Measurements from ENCODE around the gene MRPL49.
A peak's percentile ranks its signal among the peaks of the same experiment; 100 is the strongest.
"Not testable (repeated sequence)": the region's sequence is repeated elsewhere in the genome, so short reads cannot be mapped to it uniquely, and the experiment has no call there.

MRPL49 gene

GRCh38 chr11:65117206-65118096 is 4.7 kb upstream of the MRPL49 start, which contains the start of gene ZNHIT2:
ZNHIT2 (minus strand) TSS chr11:65117701; CDS start chr11:65117653, 48 bp downstream.
- DNase-seq (ENCODE audit: low read depth) = peak; percentile 97

DNA sequence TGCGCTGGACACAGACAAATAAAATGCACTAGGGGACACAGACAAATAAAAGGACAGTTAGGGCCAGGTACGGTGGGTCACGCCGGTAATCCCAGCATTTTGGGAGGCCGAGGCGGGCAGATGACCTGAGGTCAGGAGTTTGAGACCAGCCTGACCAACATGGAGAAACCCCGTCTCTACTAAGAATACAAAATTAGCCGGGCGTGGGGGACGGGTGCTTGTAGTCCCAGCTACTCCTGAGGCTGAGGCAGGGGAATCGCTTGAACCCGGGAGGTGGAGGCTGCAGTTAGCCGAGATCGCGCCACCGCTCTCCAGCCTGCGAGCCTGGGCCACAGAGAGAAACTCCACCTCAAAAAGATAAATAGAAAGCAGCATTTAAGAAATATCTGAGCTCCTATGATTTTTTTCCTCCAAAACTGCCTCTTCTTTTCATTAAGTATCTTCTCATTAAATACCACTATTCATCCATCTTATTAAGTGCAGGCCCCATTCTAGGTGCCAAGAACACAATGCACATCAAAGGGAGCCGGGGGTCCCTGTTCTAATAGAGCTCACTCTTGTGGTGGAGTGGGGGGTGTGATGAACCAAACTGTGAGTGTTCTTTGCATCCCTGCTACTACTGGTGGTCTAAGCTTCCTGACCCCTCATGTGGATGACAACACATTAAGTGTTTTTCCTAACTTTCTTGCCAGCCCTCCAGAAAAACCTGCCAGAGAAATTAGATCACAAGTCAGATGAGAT is 3.9 kb upstream of the MRPL49 start:
- no peak for DNase-seq (ENCODE audit: low read depth)

- DNase-seq (ENCODE audit: low read depth) = not testable (repeated sequence)
These were observed 3.0 kb upstream of the MRPL49 start for GRCh38 chr11:65118891-65119669.

GRCh38 chr11:65119670-65119995 is 2.5 kb upstream of the MRPL49 start:
- no peak for DNase-seq (ENCODE audit: low read depth)

DNA sequence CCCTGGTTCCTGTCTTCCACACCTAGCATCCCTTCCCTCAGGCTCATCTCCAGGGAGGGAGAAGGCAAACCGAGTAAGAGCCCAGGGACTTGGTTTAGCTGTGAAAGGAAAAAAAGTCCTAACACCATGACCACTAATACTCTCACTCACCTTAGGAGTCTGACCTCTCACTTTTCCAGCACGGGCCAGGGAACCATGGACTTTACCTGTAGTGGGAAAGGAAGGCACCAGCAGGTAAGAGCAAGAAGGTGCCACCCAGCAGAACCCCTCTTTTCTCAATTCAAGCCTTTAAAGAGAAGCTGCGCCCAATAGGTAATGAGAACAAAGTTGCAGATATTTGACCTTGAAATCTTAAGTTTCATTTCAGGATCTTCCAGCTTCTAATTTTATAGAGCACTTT is 1.3 kb upstream of the MRPL49 start:
- no peak for DNase-seq (ENCODE audit: low read depth)

DNA sequence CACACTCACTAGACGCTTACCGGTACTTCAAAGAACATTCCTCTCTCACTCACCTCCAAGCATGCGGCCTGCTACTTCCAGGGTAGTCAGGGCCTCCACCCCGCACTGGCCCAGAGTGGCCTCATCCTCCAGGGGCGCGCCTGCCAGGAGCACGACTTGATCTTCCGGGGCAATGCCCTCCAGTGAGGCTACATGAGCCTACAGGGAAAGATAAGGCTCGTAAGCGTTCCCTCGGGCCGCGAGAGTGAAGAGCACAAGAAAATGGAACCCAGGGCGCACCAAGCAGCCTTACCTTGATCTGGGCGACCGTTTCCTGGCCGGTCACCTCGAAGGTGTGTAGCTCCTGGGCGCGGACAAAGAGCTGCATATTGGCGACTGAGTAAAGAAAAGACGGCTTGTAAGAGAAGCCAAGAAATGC is 665 bp upstream of the MRPL49 start:
- DNase-seq (ENCODE audit: low read depth) = no peak

- DNase-seq (ENCODE audit: low read depth) = no peak
These were observed 2.5 kb downstream of the MRPL49 start for GRCh38 chr11:65124480-65125196.

- no peak for DNase-seq (ENCODE audit: low read depth)
These were observed 3.3 kb downstream of the MRPL49 start for GRCh38 chr11:65125197-65126056.

- no peak for DNase-seq (ENCODE audit: low read depth)
These were observed 4.6 kb downstream of the MRPL49 start for GRCh38 chr11:65126624-65127274.

DNA sequence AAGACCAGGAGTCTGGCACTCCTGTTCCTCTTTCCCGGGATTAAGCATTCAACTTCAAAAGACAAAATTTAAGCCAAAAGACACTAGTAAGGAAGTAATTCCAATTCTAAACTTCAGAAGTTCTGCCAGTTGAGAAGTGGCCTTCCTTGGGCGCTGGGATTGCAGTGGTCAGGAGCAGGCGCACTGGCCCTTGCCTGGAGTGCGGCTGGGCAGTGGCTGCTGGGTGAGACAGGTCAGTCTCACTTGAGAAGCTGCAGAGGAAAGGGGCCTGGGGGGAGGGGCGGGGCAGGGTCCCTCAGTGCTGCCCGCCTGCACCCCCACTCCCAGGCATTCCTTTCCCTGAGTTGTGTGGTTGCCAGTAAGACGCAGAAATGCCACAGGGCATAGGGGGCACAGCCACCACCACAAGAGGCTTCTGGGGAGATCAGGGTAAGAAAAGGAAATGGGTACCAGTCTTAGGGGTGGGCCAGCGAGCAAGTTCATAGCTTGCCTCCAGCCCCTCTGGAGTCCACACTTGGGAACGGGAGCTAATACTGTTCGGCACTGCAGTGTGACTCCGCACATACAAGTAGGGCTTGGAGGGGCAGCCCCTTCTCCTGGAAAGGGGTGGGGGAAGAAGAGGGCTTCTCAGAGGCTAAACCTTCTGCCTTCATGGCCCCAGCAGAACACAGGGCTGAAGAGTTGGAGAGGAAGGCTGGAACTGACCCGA is 5.5 kb downstream of the MRPL49 start:
- DNase-seq (ENCODE audit: low read depth) = no peak

- no peak for DNase-seq (ENCODE audit: low read depth)
These were observed 6.3 kb downstream of the MRPL49 start for GRCh38 chr11:65128182-65129145.

- DNase-seq (ENCODE audit: low read depth) = no peak
These were observed 7.7 kb downstream of the MRPL49 start for GRCh38 chr11:65129649-65130441.

DNA sequence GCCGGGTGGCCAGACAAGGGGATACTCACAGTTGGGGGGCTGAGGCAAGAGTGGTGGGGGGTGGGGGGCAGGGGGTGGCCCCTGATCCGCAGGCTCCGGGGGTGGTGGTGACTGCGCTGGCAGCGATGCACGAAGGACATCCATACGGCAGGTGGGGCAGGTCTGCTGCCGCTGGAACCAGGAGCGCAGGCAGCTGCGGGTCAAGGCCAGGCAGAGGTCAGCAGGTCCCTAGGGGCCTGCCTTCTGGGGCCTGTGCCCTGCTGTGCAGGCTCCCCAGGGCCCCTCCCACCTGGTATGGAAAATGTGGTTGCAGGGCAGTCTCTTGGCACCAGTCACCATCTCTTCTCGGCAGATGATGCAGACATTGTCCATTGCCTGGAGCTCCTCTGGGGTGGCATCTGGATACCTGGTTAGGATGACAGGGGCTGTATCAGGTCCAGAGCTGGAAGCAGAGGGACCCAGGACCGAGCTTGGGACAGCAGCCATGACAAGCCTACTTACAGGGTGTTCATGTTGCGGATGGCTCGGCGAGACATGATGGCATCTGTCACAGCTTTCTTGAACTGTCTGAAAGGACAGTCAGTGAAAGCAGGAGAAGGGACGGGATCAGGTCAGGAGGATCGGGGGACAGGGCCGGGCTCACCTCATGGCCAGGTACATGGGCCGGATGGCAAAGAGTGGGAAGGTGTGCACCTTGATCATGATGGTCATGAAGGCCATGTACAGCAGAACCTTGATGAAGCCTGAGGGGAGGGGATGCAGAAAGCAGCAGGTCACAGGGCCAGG is 8.7 kb downstream of the MRPL49 start:
- no peak for DNase-seq (ENCODE audit: low read depth)

DNA sequence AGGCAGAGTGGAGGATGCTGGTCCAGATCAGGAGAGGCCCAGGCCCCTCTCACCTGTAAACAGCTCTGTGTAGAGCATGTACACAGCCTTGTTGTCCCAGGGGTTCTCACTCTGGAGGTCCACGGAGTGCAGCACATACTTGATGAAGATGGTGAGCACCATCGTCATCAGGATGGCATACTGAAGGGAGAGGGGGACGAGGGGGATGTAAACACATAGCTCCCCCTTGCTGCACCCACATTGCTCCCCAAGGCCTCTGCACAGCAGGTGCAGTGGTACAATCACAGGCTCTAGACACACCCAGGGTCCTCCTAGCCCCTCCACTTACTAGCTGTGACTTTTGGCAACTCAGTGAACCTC is 9.3 kb downstream of the MRPL49 start:
- no peak for DNase-seq (ENCODE audit: low read depth)

GRCh38 chr11:65131895-65132237 is 9.7 kb downstream of the MRPL49 start:
- DNase-seq (ENCODE audit: low read depth) = no peak

DNA sequence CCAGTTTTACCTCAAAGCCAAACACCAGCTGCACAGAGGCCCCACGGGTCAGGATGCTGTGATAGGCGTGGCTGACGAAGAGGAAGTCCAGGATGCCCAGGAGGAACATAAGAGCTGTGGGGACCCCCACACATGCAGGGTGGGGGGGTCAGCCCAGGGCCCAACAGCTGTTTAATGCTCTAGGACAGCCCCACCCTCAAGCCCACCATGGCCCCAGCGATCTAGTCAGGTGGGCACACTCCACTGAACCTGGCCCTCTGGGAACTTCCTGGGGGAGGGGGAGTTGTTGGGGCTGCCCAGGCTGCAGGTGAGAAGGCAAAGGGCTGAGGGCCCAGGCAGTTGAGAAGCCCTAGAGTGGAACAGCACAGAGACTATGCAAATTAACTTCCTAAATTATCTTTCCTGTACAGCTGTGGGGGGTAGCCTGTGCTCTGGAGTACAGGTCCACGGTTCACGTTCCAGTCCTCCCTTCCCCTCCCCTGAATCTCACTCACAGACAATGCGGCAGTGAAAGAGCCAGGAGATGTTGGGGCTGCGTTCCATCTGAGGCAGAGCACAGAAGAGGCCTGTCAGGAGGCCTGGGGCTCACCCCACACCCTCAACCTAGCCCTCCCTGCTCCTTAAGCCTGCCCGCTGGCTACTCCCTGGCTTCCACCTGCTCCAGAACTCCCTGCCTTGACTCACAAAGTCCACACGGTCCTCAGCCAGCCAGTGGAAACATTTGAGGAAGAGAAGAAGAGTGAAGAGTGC is 10.3 kb downstream of the MRPL49 start:
- DNase-seq (ENCODE audit: low read depth) = no peak
